Measurements from ENCODE around the gene FTO. TPM values are rescaled to one million over a fixed set of nuclear protein-coding genes. Genes with fewer than 3 reads are reported as not detected.

The FTO gene
- total RNA-seq, 1 donor from 2014 or later, result 107 TPM

DNA sequence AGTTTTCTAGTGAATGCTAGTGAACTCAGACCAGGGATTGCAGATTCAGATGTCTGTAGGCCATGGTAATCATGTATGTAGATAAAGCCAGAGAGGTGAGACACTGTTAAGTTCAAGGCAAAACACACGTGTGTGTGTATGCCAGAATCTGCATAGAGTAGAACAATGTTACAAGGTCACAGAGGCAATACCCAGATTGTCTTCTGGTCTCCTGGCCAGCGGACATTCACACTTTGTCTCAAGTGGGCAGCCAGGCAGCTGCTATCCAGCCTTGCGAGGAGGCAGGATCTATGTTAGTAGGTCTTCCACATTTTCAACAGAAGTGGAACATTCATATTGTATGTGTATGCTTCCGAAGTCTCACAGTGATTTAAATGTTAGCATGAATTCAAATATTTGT is 244.4 kb downstream of the FTO start:
- Mint-ChIP-seq H3K4me1 (peaks cover 21% of the 10 kb centered on the region), H3K9me3 (no peaks in the 10 kb centered on the region), H3K36me3 (ENCODE audit: low read depth) (no peaks in the 10 kb centered on the region), H3K27me3 (ENCODE audit: low read depth) (peaks cover 12% of the 10 kb centered on the region), H3K27ac (ENCODE audit: unreplicated experiment) (no peak overlapping the region), H3K4me3 (no peak overlapping the region)
- DNase-seq (ENCODE audit: low read depth, low spot score), result no peak
- TF ChIP-seq, protein P1, sequence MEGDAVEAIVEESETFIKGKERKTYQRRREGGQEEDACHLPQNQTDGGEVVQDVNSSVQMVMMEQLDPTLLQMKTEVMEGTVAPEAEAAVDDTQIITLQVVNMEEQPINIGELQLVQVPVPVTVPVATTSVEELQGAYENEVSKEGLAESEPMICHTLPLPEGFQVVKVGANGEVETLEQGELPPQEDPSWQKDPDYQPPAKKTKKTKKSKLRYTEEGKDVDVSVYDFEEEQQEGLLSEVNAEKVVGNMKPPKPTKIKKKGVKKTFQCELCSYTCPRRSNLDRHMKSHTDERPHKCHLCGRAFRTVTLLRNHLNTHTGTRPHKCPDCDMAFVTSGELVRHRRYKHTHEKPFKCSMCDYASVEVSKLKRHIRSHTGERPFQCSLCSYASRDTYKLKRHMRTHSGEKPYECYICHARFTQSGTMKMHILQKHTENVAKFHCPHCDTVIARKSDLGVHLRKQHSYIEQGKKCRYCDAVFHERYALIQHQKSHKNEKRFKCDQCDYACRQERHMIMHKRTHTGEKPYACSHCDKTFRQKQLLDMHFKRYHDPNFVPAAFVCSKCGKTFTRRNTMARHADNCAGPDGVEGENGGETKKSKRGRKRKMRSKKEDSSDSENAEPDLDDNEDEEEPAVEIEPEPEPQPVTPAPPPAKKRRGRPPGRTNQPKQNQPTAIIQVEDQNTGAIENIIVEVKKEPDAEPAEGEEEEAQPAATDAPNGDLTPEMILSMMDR (conservative IDR thresholded peaks at IDR 0.05), result no peak

DNA sequence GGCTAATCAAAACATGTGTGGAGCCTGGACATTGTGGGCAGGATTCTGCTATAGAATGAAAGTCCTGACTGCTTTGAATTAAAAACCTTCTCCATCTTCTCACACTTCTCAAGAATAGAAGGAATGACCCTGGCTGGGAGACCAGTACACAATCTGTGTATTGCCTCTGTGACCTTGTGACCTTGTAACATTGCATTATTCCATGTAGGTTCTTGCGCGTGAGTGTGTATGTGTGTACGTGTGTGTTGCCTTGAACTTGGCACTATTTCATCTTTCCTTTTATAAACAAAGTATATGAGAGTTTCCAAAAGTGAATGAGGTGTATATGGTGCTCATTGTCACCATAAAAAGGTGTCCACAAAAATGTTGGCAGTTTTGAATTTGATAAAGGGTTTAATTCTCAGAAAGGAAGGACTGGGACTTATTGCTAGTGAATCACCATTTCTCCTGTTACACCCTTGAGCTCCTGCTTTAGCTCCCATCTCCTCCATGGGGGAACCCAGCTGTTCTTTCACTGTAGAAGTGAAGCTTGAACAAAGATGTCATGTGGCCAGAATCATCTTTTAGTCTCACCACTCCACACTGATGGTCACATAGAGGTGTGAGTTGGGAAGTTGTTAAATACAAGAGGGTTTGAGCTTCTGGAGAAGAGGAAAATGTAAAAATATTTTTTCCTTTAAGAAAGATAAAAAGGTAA is 244.9 kb downstream of the FTO start:
- Mint-ChIP-seq H3K27me3 (ENCODE audit: low read depth) (peaks cover 11% of the 10 kb centered on the region), H3K4me3 (no peak overlapping the region), H3K9me3 (no peaks in the 10 kb centered on the region), H3K4me1 (peaks cover 21% of the 10 kb centered on the region), H3K27ac (ENCODE audit: unreplicated experiment) (no peak overlapping the region), H3K36me3 (ENCODE audit: low read depth) (no peaks in the 10 kb centered on the region)
- TF ChIP-seq, protein P1 (conservative IDR thresholded peaks at IDR 0.05), result no peak
- no peak for DNase-seq (ENCODE audit: low read depth, low spot score)

DNA sequence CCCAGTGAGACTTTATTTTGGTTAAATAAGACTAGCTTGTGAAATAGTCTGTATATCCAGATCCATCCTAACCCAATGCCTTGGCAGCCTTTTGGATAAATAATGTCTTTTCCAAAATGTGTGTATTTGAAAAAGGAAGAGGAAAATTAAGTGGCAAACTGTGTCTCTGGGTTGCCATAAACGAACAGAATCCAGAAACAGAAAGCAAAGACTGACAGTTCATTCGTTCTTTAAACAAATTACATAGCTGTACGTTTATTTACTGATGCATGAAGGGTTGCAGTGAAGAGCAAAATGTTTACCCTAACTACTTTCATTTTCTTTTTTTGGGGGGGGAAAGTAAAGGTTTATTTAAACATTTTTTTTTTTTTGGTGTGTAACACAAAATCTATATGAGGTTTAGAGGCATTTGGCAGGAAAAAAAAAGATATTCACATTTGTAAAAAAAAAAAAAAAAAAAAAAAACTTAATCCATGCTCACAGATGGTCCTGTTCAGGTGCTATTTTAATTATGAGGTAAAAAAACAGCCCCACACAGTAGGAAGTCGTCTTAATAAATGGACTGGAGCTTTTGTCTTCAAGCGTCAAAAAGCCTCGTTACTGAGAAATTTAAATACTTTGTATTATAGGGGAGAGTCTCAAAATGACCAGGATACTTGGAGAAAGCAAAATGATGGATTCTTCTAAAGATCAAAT is 245.9 kb downstream of the FTO start:
- Mint-ChIP-seq H3K4me1 (peaks cover 21% of the 10 kb centered on the region), H3K36me3 (ENCODE audit: low read depth) (no peaks in the 10 kb centered on the region), H3K27ac (ENCODE audit: unreplicated experiment) (no peak overlapping the region), H3K4me3 (no peak overlapping the region), H3K9me3 (no peaks in the 10 kb centered on the region), H3K27me3 (ENCODE audit: low read depth) (peaks cover 6% of the 10 kb centered on the region)
- no peak for DNase-seq (ENCODE audit: low read depth, low spot score)
- TF ChIP-seq, protein P1 (conservative IDR thresholded peaks at IDR 0.05), result no peak

DNA sequence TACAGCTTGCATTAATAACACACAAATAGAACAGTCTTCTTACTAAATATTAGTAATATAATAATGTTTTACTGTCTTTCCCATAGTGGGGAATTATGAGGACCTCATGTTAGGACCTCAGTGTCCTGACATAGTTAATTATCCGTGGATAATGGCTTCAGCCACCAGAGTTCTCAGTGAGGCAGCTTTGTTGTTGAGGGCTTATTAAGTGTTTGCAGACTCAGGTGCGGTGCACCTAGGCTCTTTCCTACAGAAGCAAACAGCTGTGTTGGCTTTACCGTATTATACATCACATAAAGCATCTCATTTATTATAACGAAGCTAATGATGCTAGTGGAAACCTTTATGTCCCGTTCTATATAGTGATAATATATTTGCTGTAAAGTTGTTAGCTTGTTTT is 246.7 kb downstream of the FTO start:
- DNase-seq (ENCODE audit: low read depth, low spot score), result no peak
- TF ChIP-seq, protein P1 (conservative IDR thresholded peaks at IDR 0.05), result no peak
- Mint-ChIP-seq H3K9me3 (no peaks in the 10 kb centered on the region), H3K36me3 (ENCODE audit: low read depth) (peaks cover 3% of the 10 kb centered on the region), H3K4me3 (no peak overlapping the region), H3K27ac (ENCODE audit: unreplicated experiment) (no peak overlapping the region), H3K27me3 (ENCODE audit: low read depth) (peaks cover 4% of the 10 kb centered on the region), H3K4me1 (peaks cover 20% of the 10 kb centered on the region)

DNA sequence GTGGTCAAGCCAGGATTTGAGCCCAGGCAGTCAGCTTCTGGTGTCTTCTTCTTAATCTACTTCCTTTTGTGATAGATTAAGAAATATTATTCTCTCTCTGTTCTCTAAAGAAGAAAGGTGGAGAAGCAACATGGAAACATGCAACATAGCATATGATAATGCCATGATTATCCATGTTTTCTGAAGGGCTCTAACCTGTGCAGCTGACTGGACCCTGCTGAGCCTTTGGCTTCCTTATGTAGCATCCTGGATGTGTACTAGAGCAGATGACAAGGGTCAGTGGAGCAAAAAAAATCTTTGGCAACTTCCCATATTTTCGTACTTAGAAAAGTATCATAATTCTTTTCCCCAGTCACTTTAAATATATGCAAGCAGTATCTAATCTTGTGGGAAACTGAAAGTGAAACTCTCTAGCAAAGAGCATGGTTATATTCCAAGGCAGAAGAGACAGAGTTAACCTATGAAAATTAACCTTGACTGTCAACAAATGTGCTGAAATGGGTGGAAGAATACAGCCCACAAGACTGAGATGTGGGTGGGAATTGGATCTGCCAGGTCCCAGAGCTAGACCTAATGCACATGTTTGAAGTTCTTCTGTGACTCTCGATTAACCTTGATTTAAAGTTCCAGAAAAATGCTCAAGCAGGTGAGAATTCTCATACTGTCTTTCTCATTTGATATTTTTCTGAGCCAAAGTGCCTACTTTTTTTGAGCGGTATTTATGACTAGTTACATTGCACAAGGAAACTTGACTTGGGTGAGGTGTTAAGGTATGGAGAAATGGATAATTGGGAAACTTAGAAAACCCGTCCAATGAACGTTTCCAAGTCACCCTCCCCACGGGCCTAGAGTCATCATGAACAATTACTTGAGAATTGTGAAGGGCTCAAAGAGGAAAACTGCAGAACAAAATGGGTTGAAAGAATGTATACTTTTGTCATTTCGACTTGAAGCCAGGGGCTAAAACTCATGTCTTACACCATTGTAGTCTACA is 248.6 kb downstream of the FTO start:
- no peak overlapping the region for H3K27ac Mint-ChIP-seq (ENCODE audit: unreplicated experiment)
- no peaks in the 10 kb centered on the region for H3K27me3 Mint-ChIP-seq (ENCODE audit: low read depth)
- peaks cover 3% of the 10 kb centered on the region for H3K36me3 Mint-ChIP-seq (ENCODE audit: low read depth)

More for the DNA sequence above, 248.6 kb downstream of the FTO start:
- no peaks in the 10 kb centered on the region for H3K9me3 Mint-ChIP-seq
- no peak for DNase-seq (ENCODE audit: low read depth, low spot score)
- TF ChIP-seq, protein P1 (conservative IDR thresholded peaks at IDR 0.05), result no peak
- H3K4me3 Mint-ChIP-seq, result no peak overlapping the region
- peaks cover 15% of the 10 kb centered on the region for H3K4me1 Mint-ChIP-seq
